HepG2 (cell line): ENCODE measurements around the gene IFT172. TPM values are rescaled to one million over a fixed set of nuclear protein-coding genes. Genes with fewer than 3 reads are reported as not detected.
A peak's percentile ranks its signal among the peaks of the same experiment; 100 is the strongest.

Experiments
- ADNP ChIP-seq: sonication (generic); formaldehyde crosslinking; IDR thresholded peaks from 2 replicates; pipeline ENCODE4 v1.4.0; 2020; ENCODE audit warnings: missing genetic modification reagents
- CC2D1A ChIP-seq: sonication (generic); formaldehyde crosslinking; IDR thresholded peaks from 2 replicates; pipeline ENCODE4 v1.8.1; 2023; ENCODE audit warnings: mild to moderate bottlenecking, missing genetic modification reagents
- CHD4 ChIP-seq: fragments of 200-600 bp; sonication (generic); IDR thresholded peaks from 2 replicates; pipeline ENCODE4 v1.7.0; 2017; ENCODE audit warnings: mild to moderate bottlenecking, low read length, borderline replicate concordance
- FOXA1 ChIP-seq, 2 experiments: fragments of 450-650 bp in 1 of 2; sonication (generic) in 1 of 2; formaldehyde crosslinking in 1 of 2; IDR thresholded peaks; 2 replicates each; pipeline versions ENCODE4 v1.4.0 to v1.6.1; 2016 to 2020; ENCODE audit warnings: missing genetic modification reagents in 1 of 2
- MAZ ChIP-seq, 2 experiments: sonication (generic) in 1 of 2; formaldehyde crosslinking in 1 of 2; IDR thresholded peaks; 2 replicates each; pipeline versions ENCODE4 v1.5.0 to v1.6.1; 2012 to 2020; ENCODE audit warnings: low read depth in 2 of 2, mild to moderate bottlenecking in 2 of 2, borderline replicate concordance in 1 of 2, improper control_type of control experiment in 1 of 2, low read length in 1 of 2, missing genetic modification reagents in 1 of 2, moderate library complexity in 1 of 2
- SP140L ChIP-seq: sonication (generic); formaldehyde crosslinking; IDR thresholded peaks from 2 replicates; pipeline ENCODE4 v1.4.0; 2020; ENCODE audit warnings: missing genetic modification reagents, borderline replicate concordance
- SSRP1 ChIP-seq: IDR thresholded peaks from 2 replicates; pipeline ENCODE4 v1.6.1; 2016; ENCODE audit warnings: control low read depth
- TCF7 ChIP-seq: sonication (generic); IDR thresholded peaks from 2 replicates; pipeline ENCODE4 v1.6.1; 2016; ENCODE audit warnings: antibody characterized with exemption, low read depth
- ZBTB8A ChIP-seq: sonication (generic); formaldehyde crosslinking; IDR thresholded peaks from 2 replicates; pipeline ENCODE4 v1.4.0; 2020; ENCODE audit warnings: mild to moderate bottlenecking, low read depth, missing genetic modification reagents, borderline replicate concordance
- ZFP1 ChIP-seq: IDR thresholded peaks from 2 replicates; pipeline ENCODE4 v1.6.1; 2016
- ZNF333 ChIP-seq: sonication (generic); formaldehyde crosslinking; IDR thresholded peaks from 2 replicates; pipeline ENCODE4 v1.4.0; 2020; ENCODE audit warnings: mild to moderate bottlenecking, missing genetic modification reagents, borderline replicate concordance
- ZNF33A ChIP-seq: sonication (generic); formaldehyde crosslinking; IDR thresholded peaks from 2 replicates; pipeline ENCODE4 v1.5.1; 2020; ENCODE audit warnings: missing genetic modification reagents, mild to moderate bottlenecking, moderate library complexity, borderline replicate concordance
- ZNF552 ChIP-seq: sonication (generic); formaldehyde crosslinking; IDR thresholded peaks from 2 replicates; pipeline ENCODE4 v1.9.0; 2022; ENCODE audit warnings: missing genetic modification reagents, mild to moderate bottlenecking, borderline replicate concordance
- ZNF557 ChIP-seq: sonication (generic); formaldehyde crosslinking; IDR thresholded peaks from 2 replicates; pipeline ENCODE4 v1.4.0; 2020; ENCODE audit warnings: missing genetic modification reagents
- ZNF7 ChIP-seq: IDR thresholded peaks from 2 replicates; pipeline ENCODE4 v1.6.1; 2016; ENCODE audit warnings: missing biosample characterization, missing genetic modification reagents
- ZNF768 ChIP-seq: sonication (generic); formaldehyde crosslinking; IDR thresholded peaks from 2 replicates; pipeline ENCODE4 v1.4.0; 2020; ENCODE audit warnings: missing genetic modification reagents
- ZNF788 ChIP-seq: sonication (generic); formaldehyde crosslinking; IDR thresholded peaks from 2 replicates; pipeline ENCODE4 v1.5.0; 2020; ENCODE audit warnings: mild to moderate bottlenecking, missing genetic modification reagents, borderline replicate concordance
- polyA plus RNA-seq, 8 experiments: library from polyadenylated mRNA; depleted of rRNA in 3 of 8; stranded (reverse) in 7 of 8; unstranded in 1 of 8; fragments of >200 nt; fragmentation: Illumina TruSeq in 4 of 8; extraction: Trizol in 4 of 8; gene quantifications; 2 replicates each; pipeline versions ENCODE4 v1.2.1 to v1.2.3, GENCODE V29; 2011 to 2016; ENCODE audit warnings: low read depth in 4 of 8, missing spikeins in 1 of 8, mixed read lengths in 1 of 8; ENCODE audit not compliant: insufficient read depth in 1 of 8
- total RNA-seq, 5 experiments: library from RNA; depleted of rRNA; stranded (reverse); fragments of >200 nt; fragmentation: Illumina TruSeq; extraction: Trizol; gene quantifications; 2 replicates each; pipeline ENCODE4 v1.2.3, GENCODE V29; 2016; ENCODE audit warnings: low read depth in 1 of 5
- TF ChIP-seq, protein P1 (sequence below): sonication (generic); formaldehyde crosslinking; IDR thresholded peaks from 2 replicates; pipeline ENCODE4 v1.8.0; 2022; ENCODE audit warnings: mild to moderate bottlenecking, missing genetic modification reagents, moderate library complexity
- TF ChIP-seq, protein P2 (sequence below): IDR thresholded peaks from 2 replicates; pipeline ENCODE4 v1.6.1; 2012; ENCODE audit warnings: low read depth, low read length, improper control_type of control experiment
- TF ChIP-seq, protein P3 (sequence below): sonication (generic); formaldehyde crosslinking; IDR thresholded peaks from 2 replicates; pipeline ENCODE4 v1.4.0; 2020; ENCODE audit warnings: missing genetic modification reagents

Gene IFT172
- total and polyA plus RNA-seq, 2 of the 13 experiments (the other 11 are each of a cell fraction or from before 2014, with no cell fraction given), result 21.6 to 35.7 TPM

DNA sequence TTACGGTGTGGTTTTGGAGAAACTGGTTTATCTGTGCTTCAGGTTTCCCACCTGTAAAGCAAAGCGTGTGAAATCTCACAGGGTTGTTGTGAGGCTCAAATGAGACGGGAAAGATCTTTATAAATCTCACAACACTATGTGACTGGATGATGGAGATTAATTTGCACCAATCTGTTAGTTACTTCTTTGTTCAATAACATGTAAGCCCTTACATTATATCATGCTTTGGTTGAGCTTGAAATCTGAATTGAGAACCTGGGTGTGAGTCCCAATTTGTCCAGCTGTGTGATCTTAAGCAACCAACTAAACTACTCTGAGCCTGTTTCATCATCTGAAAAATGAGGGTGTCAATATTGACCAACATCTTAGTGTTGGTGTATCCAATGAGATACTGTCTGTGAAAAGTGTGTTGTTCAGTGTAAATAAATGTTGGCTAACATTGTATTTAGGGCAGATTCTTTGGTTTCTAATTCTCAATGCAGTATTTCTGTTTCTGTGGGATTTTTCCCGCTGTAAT, 6.4 kb upstream of the IFT172 start (continued):
- TF ChIP-seq ADNP (peak; percentile 79; the same call in 1 of the 2 replicates), CC2D1A (CRISPR knock-in tag) (peak; percentile 87; the same call in 1 of the 2 replicates), ZNF552 (CRISPR knock-in tag) (no peak), TCF7 (peak; percentile 13; the same call in 1 of the 2 replicates), CHD4 (peak; percentile 90; the same call in 1 of the 2 replicates), ZFP1 (CRISPR knock-in tag) (peak; percentile 60; the same call in 1 of the 2 replicates), ZNF7 (CRISPR knock-in tag) (0 out of 2 replicates have a peak, but pooled peaks have one; percentile 79), ZBTB8A (0 out of 2 replicates have a peak, but pooled peaks have one; percentile 4), ZNF788 (no peak), MAZ (IDR thresholded peaks at IDR 0.05; ENCODE audit: borderline replicate concordance, low read depth, low read length) (0 out of 2 replicates have a peak, but pooled peaks have one; percentile 1), MAZ (CRISPR knock-in tag; IDR thresholded peaks at IDR 0.05; ENCODE audit: low read depth) (no peak), ZNF33A (CRISPR knock-in tag) (0 out of 2 replicates have a peak, but pooled peaks have one; percentile 51), ZNF333 (CRISPR knock-in tag) (no peak), FOXA1 (IDR thresholded peaks at IDR 0.05) (peak; percentile 87), FOXA1 (CRISPR knock-in tag; IDR thresholded peaks at IDR 0.05) (peak; percentile 87), ZNF557 (CRISPR knock-in tag) (no peak), ZNF768 (CRISPR knock-in tag) (peak; percentile 95; the same call in 1 of the 2 replicates), SP140L (0 out of 2 replicates have a peak, but pooled peaks have one; percentile 22), SSRP1 (CRISPR knock-in tag) (no peak; the same call in 1 of the 2 replicates)
- TF ChIP-seq, protein P1, sequence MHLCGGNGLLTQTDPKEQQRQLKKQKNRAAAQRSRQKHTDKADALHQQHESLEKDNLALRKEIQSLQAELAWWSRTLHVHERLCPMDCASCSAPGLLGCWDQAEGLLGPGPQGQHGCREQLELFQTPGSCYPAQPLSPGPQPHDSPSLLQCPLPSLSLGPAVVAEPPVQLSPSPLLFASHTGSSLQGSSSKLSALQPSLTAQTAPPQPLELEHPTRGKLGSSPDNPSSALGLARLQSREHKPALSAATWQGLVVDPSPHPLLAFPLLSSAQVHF (CRISPR knock-in tag), result peak; percentile 51; the same call in 1 of the 2 replicates
- TF ChIP-seq, protein P2, sequence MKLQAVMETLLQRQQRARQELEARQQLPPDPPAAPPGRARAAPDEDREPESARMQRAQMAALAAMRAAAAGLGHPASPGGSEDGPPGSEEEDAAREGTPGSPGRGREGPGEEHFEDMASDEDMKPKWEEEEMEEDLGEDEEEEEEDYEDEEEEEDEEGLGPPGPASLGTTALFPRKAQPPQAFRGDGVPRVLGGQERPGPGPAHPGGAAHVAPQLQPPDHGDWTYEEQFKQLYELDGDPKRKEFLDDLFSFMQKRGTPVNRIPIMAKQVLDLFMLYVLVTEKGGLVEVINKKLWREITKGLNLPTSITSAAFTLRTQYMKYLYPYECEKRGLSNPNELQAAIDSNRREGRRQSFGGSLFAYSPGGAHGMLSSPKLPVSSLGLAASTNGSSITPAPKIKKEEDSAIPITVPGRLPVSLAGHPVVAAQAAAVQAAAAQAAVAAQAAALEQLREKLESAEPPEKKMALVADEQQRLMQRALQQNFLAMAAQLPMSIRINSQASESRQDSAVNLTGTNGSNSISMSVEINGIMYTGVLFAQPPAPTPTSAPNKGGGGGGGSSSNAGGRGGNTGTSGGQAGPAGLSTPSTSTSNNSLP, result peak; percentile 6; the same call in 1 of the 2 replicates
- TF ChIP-seq, protein P3, sequence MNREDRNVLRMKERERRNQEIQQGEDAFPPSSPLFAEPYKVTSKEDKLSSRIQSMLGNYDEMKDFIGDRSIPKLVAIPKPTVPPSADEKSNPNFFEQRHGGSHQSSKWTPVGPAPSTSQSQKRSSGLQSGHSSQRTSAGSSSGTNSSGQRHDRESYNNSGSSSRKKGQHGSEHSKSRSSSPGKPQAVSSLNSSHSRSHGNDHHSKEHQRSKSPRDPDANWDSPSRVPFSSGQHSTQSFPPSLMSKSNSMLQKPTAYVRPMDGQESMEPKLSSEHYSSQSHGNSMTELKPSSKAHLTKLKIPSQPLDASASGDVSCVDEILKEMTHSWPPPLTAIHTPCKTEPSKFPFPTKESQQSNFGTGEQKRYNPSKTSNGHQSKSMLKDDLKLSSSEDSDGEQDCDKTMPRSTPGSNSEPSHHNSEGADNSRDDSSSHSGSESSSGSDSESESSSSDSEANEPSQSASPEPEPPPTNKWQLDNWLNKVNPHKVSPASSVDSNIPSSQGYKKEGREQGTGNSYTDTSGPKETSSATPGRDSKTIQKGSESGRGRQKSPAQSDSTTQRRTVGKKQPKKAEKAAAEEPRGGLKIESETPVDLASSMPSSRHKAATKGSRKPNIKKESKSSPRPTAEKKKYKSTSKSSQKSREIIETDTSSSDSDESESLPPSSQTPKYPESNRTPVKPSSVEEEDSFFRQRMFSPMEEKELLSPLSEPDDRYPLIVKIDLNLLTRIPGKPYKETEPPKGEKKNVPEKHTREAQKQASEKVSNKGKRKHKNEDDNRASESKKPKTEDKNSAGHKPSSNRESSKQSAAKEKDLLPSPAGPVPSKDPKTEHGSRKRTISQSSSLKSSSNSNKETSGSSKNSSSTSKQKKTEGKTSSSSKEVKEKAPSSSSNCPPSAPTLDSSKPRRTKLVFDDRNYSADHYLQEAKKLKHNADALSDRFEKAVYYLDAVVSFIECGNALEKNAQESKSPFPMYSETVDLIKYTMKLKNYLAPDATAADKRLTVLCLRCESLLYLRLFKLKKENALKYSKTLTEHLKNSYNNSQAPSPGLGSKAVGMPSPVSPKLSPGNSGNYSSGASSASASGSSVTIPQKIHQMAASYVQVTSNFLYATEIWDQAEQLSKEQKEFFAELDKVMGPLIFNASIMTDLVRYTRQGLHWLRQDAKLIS (CRISPR knock-in tag), result peak; percentile 37; the same call in 1 of the 2 replicates
